SU-DHL-6 (cell line): Measurements from ENCODE around the gene CTCFL.

Source experiments
- CTCF ChIP-seq: fragments of 200-600 bp; sonication (generic); IDR thresholded peaks from one replicate; pipeline ENCODE4 v1.5.1; 2017; ENCODE audit warnings: antibody characterized with exemption, mild to moderate bottlenecking, low read length, moderate library complexity; ENCODE audit not compliant: insufficient read depth, poor library complexity, severe bottlenecking
- EZH2phosphoT487 ChIP-seq: fragments of 200-600 bp; sonication (generic), shearing (Covaris generic); conservative IDR thresholded peaks from 2 replicates; pipeline ENCODE4 v1.6.1; 2018; ENCODE audit warnings: mild to moderate bottlenecking, antibody characterized with exemption, low read length, moderate library complexity, mixed read lengths

DNA sequence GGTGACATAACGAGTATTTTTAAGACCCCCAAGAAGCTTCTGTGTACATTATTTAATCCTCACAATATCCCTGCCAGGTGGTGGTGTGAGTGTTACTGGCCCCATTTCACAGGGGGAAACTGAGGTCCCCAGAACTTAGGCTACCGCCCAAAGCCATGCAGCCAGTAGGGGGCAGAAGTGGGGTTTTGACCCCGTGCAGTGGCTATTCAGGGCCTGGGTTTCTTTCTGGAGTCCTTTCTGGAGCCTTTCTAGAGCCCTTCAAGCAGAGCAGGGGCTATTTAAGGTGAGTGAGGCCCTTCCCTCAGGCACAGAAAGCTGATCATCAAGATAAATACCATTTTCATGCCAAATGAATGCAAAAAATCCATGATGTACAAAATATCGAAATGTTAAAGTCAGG lies 59.0 kb downstream of the CTCFL start:
- TF ChIP-seq CTCF (peak; percentile 67), EZH2phosphoT487 (no peak)
